ENCODE data around the gene CRYBG1. TPM values are rescaled to one million over a fixed set of nuclear protein-coding genes. Genes with fewer than 3 reads are reported as not detected.

CRYBG1 gene
- total RNA-seq, 3 donors from 2014 or later: 26.6 to 93.0 (median 86.4) TPM

GRCh38 chr6:106439459-106439858 lies 78.9 kb downstream of the CRYBG1 start:
- Histone ChIP-seq H3K9me3 (no peaks in the 10 kb centered on the region), H3K4me3 (no peak overlapping the region), H3K4me1 (ENCODE audit: low read depth) (peaks cover 5% of the 10 kb centered on the region), H3K36me3 (ENCODE audit: low read depth) (no peaks in the 10 kb centered on the region)
- no peak for TF ChIP-seq CTCF (IDR thresholded peaks at IDR 0.05)
- no peak for ATAC-seq
- intact Hi-C loops (cut with DNase I, micrococcal nuclease): loop anchor here in 1 of 2 donors (10.0 kb wide), 1 partner anchor 555 kb away; no protein-coding TSS in a partner anchor
- no peak for DNase-seq

- H3K4me3 ChIP-seq: no peak overlapping the region
- H3K4me1 ChIP-seq (ENCODE audit: low read depth): peaks cover 5% of the 10 kb centered on the region
- intact Hi-C loops (cut with DNase I, micrococcal nuclease): loop anchor here in 1 of 2 donors (10.0 kb wide), 1 partner anchor 534 kb away; the partner anchor contains the start of gene CD24
- no peaks in the 10 kb centered on the region for H3K36me3 ChIP-seq (ENCODE audit: low read depth)
- H3K9me3 ChIP-seq: no peaks in the 10 kb centered on the region
- DNase-seq (no peak), ATAC-seq (no peak)
- TF ChIP-seq CTCF (IDR thresholded peaks at IDR 0.05): no peak
These were observed 80.0 kb downstream of the CRYBG1 start for GRCh38 chr6:106440546-106440945.

- no peak overlapping the region for H3K4me3 ChIP-seq
- DNase-seq (no peak), ATAC-seq (peak; percentile 11)
- intact Hi-C loops (cut with DNase I, micrococcal nuclease): loop anchor here in 1 of 2 donors (10.0 kb wide), 1 partner anchor 532 kb away; the partner anchor contains the start of gene CD24
- TF ChIP-seq CTCF (IDR thresholded peaks at IDR 0.05): no peak
- peaks cover 5% of the 10 kb centered on the region for H3K4me1 ChIP-seq (ENCODE audit: low read depth)
- no peaks in the 10 kb centered on the region for H3K36me3 ChIP-seq (ENCODE audit: low read depth)
- H3K9me3 ChIP-seq: no peaks in the 10 kb centered on the region
These were observed 81.9 kb downstream of the CRYBG1 start for GRCh38 chr6:106442395-106442794.

- TF ChIP-seq CTCF (IDR thresholded peaks at IDR 0.05): peak; percentile 70
- Histone ChIP-seq H3K4me1 (ENCODE audit: low read depth) (peaks cover 16% of the 10 kb centered on the region), H3K4me3 (no peak overlapping the region), H3K9me3 (no peaks in the 10 kb centered on the region), H3K36me3 (ENCODE audit: low read depth) (no peaks in the 10 kb centered on the region)
- intact Hi-C loops (cut with DNase I, micrococcal nuclease): loop anchor here (5.0 to 10.0 kb wide), 4 partner anchors 67 to 532 kb away; partner anchors contain the start of gene CD24 (in 1 of the 2)
- ATAC-seq (peak; percentile 79), DNase-seq (peak in 1 of 3 donors; percentile 59)
These were observed 84.4 kb downstream of the CRYBG1 start for GRCh38 chr6:106444777-106445507.

GRCh38 chr6:106445508-106445878 lies 85.0 kb downstream of the CRYBG1 start:
- TF ChIP-seq CTCF (IDR thresholded peaks at IDR 0.05): no peak
- Histone ChIP-seq H3K4me1 (ENCODE audit: low read depth) (peaks cover 16% of the 10 kb centered on the region), H3K9me3 (no peaks in the 10 kb centered on the region), H3K36me3 (ENCODE audit: low read depth) (no peaks in the 10 kb centered on the region), H3K4me3 (no peak overlapping the region)
- intact Hi-C loops (cut with DNase I, micrococcal nuclease): loop anchor here (5.0 to 10.0 kb wide), 4 partner anchors 67 to 532 kb away; partner anchors contain the start of gene CD24 (in 1 of the 2)
- DNase-seq (no peak), ATAC-seq (no peak)

All from mucosa of descending colon (tissue), 3 donors.